IPS DF 4.7 (cell line): ENCODE measurements around the gene ARVCF.

Experiments used
- DNase-seq: peaks from one replicate; pipeline ENCODE4 v3.0.0-alpha.2; 2013; ENCODE audit warnings: low spot score; ENCODE audit errors: extremely low read depth

Gene ARVCF

GRCh38 chr22:20016734-20017621 is at the start of gene ARVCF:
ARVCF (minus strand) TSS chr22:20016823; CDS start chr22:19990794, 26,029 bp downstream.
- peak; percentile 58 for DNase-seq

- DNase-seq: no peak
Observed at GRCh38 chr22:20065896-20066616, 49.4 kb upstream of the ARVCF start.

- no peak for DNase-seq
Observed at GRCh38 chr22:20064545-20065262, 48.1 kb upstream of the ARVCF start.

- DNase-seq: no peak
Observed at GRCh38 chr22:20064140-20064480, 47.5 kb upstream of the ARVCF start.

GRCh38 chr22:20063271-20064139 is 46.9 kb upstream of the ARVCF start:
- no peak for DNase-seq

- no peak for DNase-seq
Observed at GRCh38 chr22:20062766-20063083, 46.1 kb upstream of the ARVCF start.

- no peak for DNase-seq
Observed at GRCh38 chr22:20062043-20062765, 45.6 kb upstream of the ARVCF start.

GRCh38 chr22:20061481-20061861 is 44.8 kb upstream of the ARVCF start:
- no peak for DNase-seq

GRCh38 chr22:20060700-20061480 is 44.3 kb upstream of the ARVCF start:
- DNase-seq: no peak

GRCh38 chr22:20058989-20059770 is 42.6 kb upstream of the ARVCF start:
- no peak for DNase-seq

GRCh38 chr22:20057596-20058268 is 41.1 kb upstream of the ARVCF start:
- DNase-seq: no peak

GRCh38 chr22:20056696-20057386 is 40.2 kb upstream of the ARVCF start:
- no peak for DNase-seq

GRCh38 chr22:20056161-20056560 is 39.5 kb upstream of the ARVCF start:
- no peak for DNase-seq

- DNase-seq: no peak
Observed at GRCh38 chr22:20055654-20056053, 39.0 kb upstream of the ARVCF start.

- no peak for DNase-seq
Observed at GRCh38 chr22:20055144-20055543, 38.5 kb upstream of the ARVCF start.

- no peak for DNase-seq
Observed at GRCh38 chr22:20054485-20054884, 37.9 kb upstream of the ARVCF start.

- no peak for DNase-seq
Observed at GRCh38 chr22:20054034-20054427, 37.4 kb upstream of the ARVCF start.
